HG02642 (cell line): ENCODE measurements around the gene TMEM131L.

Experiments
- ATAC-seq: cut with Tn5 transposase; IDR thresholded peaks from one replicate; pipeline ENCODE4 v1.9.1; 2021; ENCODE audit warnings: mild to moderate bottlenecking; ENCODE audit not compliant: unreplicated experiment, poor library complexity

Gene TMEM131L

GRCh38 chr4:153669838-153670237 lies 203.7 kb downstream of the TMEM131L start:
- ATAC-seq = no peak

GRCh38 chr4:153676486-153676885 lies 210.3 kb downstream of the TMEM131L start:
- ATAC-seq = no peak

- ATAC-seq = no peak
Observed at GRCh38 chr4:153676984-153677383, 210.8 kb downstream of the TMEM131L start.

GRCh38 chr4:153679486-153679885 lies 213.3 kb downstream of the TMEM131L start:
- no peak for ATAC-seq

- ATAC-seq = no peak
Observed at GRCh38 chr4:153683763-153684181, 217.6 kb downstream of the TMEM131L start.

GRCh38 chr4:153684182-153684970 lies 218.2 kb downstream of the TMEM131L start, which contains the start of gene TLR2:
Gene TLR2 (plus strand): TSS chr4:153684280. CDS start chr4:153702908, 18,628 bp downstream.
- peak; percentile 94 for ATAC-seq

- no peak for ATAC-seq
Observed at GRCh38 chr4:153684971-153685371, 218.8 kb downstream of the TMEM131L start.
